ENCODE measurements around the gene CCDC146.

Gene CCDC146

GRCh38 chr7:77248154-77248553, 125.7 kb downstream of the CCDC146 start:
- no peak for DNase-seq

GRCh38 chr7:77252506-77252905, 130.1 kb downstream of the CCDC146 start:
- DNase-seq = no peak

DNA sequence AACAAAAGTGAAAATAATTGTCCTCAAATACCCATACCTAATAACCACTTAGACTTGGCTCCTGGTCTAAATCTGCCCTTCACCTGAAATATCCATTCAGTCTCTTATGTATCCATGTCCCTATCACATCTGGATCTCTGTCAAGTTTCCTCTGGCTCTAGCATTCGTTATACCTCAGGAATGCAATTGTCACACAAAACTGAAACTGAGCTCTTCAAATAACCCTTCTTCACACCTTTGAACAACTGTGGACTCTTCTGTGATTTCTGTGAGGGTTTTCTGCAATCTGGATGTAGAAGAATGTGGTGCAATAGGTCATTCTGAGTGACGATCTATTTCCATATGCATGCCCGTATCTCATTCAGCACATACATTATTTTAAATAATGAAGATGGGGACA, 130.7 kb downstream of the CCDC146 start:
- no peak for DNase-seq

DNA sequence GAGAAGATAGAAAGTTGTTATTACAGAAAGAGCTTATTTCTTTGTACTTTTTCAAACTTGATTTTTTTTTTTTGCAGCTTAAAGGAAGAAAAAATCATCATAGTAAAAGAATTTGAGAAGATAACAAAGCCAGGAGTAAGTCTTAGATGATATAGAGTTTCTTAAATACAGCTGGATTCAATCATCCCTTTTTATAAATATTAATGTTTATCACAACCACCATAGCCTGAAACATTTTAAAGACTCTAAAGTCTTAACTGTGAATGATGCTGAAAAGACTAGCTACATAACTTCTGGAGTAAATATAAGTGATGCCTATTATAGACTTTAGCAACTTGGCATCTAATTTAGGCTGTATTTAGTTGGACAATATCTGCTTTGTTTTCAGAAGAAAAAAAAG, 132.0 kb downstream of the CCDC146 start:
- DNase-seq = no peak

- DNase-seq = no peak
These were observed 132.5 kb downstream of the CCDC146 start for GRCh38 chr7:77254915-77255314.

GRCh38 chr7:77258014-77258413, 135.6 kb downstream of the CCDC146 start:
- peak; percentile 45 for DNase-seq

GRCh38 chr7:77258593-77258992, 136.2 kb downstream of the CCDC146 start:
- no peak for DNase-seq

DNA sequence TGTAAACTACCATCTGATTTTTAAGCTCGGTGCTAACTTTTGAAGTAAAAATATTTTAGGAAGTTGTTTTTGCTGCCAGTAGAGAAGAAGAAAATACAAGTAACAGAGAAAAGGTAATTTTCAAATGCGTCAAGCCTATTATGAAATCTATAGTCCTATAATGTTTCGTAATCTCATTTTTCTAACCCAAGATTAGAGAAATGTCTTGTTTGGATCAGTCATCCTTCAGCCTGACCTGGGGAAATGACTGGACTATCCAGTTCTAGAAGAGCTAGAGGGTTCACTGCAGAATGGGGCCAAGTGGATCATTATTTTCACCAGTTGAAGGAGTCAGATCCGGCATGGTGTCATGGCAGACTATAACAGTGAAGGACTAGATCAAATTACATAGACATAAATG, 139.9 kb downstream of the CCDC146 start:
- DNase-seq = no peak

GRCh38 chr7:77265666-77266065, 143.3 kb downstream of the CCDC146 start:
- DNase-seq = no peak

GRCh38 chr7:77266291-77266794, 143.9 kb downstream of the CCDC146 start:
- no peak for DNase-seq

DNA sequence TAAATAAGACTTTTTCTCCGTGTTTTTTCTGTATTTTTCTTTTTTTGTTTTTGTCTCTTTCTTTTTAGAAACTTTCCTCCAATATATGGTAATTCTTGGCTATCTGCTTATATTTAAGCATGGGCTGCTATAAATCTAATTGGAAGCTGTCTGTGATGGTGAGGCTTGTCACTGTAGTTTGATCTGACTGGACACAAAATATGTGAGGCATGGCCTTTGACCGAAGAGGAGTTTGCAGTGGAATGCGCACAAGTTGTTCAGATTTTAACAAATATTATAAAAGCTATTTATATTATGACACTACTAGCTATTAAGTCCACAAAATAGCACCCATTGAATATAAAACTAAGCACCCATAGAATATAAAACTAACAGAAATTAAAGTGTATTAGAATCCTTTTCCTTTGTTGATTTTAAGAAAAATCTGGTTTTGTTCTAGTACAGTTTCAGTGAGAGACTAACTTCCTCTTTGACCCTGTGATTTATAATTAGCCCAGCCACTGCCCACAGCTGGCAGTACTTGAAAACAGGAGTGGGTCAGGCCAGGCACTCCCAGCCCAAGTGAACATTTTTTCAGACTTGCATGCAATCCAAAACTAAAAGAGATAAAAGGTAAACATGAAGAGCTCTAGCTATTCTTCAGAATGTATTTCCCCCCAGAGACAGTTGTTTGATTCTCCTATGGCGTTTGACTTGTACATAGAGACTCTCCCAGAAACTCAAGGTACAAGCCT, 147.1 kb downstream of the CCDC146 start:
- peak; percentile 25 for DNase-seq

DNA sequence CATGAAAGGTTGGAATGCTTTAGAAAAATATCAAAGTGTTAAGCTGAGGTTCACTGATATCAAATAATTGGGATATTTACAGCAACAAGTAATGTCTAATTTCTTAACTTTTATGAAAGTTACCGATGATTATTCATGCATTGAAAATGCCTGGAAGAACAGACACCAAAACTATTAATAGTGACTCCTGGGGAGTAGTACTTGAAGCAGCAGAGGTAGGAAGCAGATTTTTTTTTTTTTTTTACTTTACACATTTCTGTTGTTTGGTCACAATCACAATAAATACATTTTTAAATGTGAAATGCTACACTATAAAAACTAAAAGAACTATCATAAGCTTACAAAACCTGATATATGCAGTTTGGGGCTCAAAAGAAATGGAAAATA, 147.7 kb downstream of the CCDC146 start:
- DNase-seq = no peak

GRCh38 chr7:77271766-77272165, 149.4 kb downstream of the CCDC146 start:
- no peak for DNase-seq

DNA sequence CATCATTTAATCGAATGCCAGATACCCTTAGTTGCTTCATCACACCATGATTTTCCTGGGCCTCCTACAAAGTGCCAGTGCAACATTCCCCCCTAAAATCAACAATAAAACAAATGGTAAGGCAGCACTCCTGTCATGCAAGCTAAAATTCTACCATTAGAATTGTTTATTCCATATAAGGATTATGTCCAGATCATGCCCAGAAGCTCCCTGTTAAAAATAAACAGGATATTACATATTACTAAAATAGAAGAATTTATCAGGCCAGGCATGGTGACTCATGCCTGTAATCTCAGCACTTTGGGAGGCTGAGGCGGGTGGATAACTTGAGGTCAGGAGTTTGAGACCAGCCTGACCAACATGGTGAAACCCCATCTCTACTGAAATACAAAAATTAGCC, 153.2 kb downstream of the CCDC146 start:
- peak; percentile 85 for DNase-seq

DNA sequence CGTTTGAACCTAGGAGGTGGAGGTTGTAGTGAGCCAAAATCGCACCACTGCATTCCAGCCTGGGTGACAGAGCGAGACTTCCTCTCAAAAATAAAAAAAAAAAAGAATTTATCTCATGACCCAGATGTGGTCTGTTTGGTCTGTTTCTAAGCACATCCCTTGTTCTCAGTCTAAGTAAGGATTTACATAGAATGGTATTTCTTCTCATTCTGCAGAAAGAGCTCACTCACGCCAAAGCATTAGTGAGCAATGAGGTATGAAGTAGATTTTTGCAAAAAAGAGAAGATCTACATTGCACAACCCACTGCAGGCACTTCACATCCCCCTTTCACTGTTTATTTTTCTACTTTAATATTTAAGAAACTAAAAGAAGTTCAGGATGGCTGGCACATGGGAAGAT, 153.7 kb downstream of the CCDC146 start:
- DNase-seq = peak; percentile 24

DNA sequence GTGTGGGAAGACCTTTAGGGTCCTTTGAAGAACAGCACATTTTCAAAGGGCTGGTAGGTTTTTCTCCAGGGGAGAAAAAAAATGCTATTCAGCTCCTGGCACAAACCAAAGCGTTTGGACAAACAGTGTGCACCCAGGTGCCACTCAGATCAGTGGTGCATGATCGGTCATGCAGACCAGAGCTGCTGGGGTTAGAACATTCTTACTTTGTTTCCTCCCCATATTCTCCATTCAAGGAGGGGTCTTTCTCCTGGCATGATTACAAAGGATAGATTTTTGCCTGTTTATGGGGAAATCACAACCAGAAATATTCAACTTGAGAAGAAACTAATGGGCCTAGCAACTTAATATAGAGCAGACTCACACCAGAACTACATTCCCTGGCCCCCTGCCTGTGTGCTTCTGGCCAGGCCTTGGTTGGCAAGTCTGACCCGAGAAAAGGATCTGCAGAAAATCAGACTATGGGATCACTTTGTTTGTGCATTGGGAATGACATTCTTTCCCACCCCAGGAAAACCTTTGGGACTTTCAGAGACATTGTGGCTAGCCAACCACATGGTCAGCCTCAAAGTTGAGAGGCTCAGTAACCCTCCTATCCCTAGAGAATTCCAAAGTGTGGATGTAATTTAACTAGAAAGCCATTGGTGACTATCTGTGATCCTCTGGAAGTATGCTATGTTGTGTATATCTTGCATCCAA, 159.5 kb downstream of the CCDC146 start:
- no peak for DNase-seq

DNA sequence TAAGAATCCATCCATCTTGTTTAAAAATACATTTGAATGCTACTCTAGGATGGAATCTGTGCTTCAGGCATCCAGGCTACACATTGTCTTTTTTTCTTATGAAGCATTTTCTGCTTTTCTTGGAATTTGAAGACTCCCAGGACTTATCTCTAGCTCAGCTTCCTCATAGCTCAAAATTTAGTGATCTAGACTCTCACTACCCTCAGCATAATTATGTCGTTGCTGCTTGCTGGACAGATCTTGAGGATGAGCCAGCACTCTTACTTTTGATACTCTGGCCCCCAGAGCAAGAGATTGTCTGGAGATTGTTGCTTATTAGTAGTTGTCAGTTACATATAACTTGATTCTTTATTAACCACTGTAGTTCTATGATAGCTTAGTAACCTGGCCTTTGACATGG, 160.5 kb downstream of the CCDC146 start:
- no peak for DNase-seq

DNA sequence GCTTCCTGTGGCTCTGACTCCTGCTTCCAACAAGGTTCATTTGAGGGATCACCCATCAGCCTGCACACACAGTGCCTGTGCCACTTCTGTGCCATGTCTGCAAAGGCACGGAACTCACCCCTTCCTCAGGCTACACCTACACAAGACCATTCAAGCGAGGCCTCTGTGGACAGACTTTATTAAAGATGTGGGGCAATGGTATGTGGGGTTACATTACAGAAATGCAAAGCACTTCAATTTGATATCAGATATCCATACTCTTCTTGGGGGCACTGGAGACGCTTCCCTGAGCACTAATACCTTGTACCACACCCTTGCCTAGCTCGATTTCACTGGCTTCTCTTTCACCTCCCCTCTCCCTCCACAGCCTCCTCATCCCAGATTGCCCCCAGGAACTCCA, 161.6 kb downstream of the CCDC146 start:
- DNase-seq = no peak

GRCh38 chr7:77284616-77285015, 162.2 kb downstream of the CCDC146 start:
- DNase-seq = no peak

DNA sequence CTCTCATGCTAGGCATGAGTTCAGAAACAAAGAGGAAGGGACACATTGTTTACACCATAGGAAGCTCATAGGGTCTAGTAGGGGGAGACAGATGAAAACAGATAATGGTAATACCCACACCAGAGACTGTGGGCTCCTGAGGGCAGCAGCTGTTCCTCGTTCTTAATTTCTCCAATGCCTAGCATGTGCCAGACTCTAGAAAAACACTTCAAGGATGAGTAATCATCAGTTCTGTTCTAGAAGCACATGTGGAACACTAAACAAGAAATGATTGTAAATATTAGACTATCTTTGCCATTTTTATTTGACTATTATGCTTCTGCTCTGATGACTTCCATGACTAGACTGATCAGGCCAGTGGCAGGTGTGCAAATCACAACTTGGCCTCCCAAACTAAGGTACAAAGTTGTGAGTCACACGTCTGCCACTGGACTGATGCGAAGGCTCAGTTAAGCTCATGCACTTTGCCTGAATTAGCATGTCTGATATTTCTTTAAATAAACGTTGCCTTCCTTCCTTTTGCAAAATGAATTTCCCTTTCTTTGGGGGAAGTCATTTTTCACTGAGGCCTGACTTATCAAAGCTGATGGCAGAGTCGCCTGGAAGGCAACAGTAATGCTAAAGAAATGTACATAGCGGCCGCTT, 166.4 kb downstream of the CCDC146 start:
- DNase-seq = no peak

- DNase-seq = no peak
These were observed 167.0 kb downstream of the CCDC146 start for GRCh38 chr7:77289387-77289786.

DNA sequence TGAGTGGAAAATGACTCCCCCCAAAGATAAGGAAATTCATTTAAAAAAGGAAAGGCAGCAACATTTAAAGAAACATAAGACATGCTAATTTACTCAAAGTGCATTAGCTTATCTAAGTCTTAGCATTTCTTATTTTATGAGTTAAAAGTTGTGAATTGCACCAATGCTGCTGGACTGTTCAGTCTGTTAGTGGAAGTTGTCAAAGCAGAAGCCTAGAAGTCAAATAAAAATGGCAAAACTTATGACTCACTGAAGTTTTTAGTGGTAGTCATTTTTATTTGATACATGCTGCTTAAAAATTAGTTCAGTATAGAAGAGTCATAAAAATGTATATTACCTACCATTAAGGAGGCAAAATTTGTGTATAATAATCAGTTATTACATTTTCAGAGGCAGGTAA, 168.0 kb downstream of the CCDC146 start:
- DNase-seq = no peak

- no peak for DNase-seq
These were observed 170.6 kb downstream of the CCDC146 start for GRCh38 chr7:77293046-77293445.

DNA sequence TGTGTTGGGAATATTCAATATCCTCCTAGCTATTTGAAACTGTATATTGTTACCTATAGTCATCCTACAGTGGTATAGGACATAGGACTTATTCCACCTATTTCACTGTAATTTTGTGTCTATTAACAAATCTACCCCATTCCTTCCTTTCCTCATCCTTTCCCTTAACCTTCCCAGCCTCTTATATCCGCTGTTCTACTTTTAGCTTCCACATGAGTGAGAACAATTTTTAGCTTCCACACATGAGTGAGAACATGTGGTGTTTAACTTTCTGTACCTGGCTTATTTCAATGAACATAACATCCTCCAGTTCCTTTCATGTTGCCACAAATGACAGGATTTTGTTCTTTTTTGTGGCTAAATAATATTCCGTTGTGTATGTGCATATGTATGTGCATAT, 173.1 kb downstream of the CCDC146 start:
- no peak for DNase-seq

All from HCEC 1CT (cell line).